Measurements from ENCODE around the gene RGS7BP.

The RGS7BP gene

GRCh38 chr5:64505769-64506566, at the start of gene RGS7BP:
TSS of gene RGS7BP (plus strand) at chr5:64506015. CDS start at chr5:64506625, 610 bp downstream.
- no peak for FAIRE-seq
- no peak for DNase-seq (ENCODE audit: insufficient read length, low spot score)

GRCh38 chr5:64457846-64458245, 48.0 kb upstream of the RGS7BP start:
- no peak for FAIRE-seq
- no peak for DNase-seq (ENCODE audit: insufficient read length, low spot score)

- DNase-seq (ENCODE audit: insufficient read length, low spot score) (no peak), FAIRE-seq (no peak)
These were observed 46.9 kb upstream of the RGS7BP start for GRCh38 chr5:64458948-64459347.

DNA sequence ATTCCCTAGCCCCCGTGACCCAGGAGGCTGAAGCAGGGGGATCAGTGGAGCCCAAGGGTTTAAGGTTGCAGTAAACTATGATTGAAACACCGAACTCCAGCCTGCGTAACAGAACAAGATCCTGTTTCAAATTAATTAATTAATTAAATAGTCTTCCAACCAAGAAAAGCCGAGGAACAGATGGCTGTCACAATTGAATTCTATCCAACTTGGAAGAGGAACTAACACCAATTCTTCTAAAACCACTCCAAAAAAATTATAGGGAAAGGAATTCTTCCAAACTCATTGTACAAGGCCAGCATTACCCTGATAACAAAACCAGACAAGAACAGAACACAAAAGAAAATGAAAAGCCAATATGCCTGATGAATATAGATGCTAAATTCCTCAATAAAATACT, 43.4 kb upstream of the RGS7BP start:
- DNase-seq (ENCODE audit: insufficient read length, low spot score): no peak

GRCh38 chr5:64486163-64486562, 19.7 kb upstream of the RGS7BP start:
- DNase-seq (ENCODE audit: insufficient read length, low spot score): no peak

More for the DNA sequence above, 43.4 kb upstream of the RGS7BP start:
- FAIRE-seq: no peak

GRCh38 chr5:64487283-64487682, 18.5 kb upstream of the RGS7BP start:
- FAIRE-seq: no peak
- DNase-seq (ENCODE audit: insufficient read length, low spot score): no peak

More at GRCh38 chr5:64486163-64486562, 19.7 kb upstream of the RGS7BP start:
- no peak for FAIRE-seq

- DNase-seq (ENCODE audit: insufficient read length, low spot score) (no peak), FAIRE-seq (no peak)
These were observed 16.0 kb upstream of the RGS7BP start for GRCh38 chr5:64489857-64490256.

DNA sequence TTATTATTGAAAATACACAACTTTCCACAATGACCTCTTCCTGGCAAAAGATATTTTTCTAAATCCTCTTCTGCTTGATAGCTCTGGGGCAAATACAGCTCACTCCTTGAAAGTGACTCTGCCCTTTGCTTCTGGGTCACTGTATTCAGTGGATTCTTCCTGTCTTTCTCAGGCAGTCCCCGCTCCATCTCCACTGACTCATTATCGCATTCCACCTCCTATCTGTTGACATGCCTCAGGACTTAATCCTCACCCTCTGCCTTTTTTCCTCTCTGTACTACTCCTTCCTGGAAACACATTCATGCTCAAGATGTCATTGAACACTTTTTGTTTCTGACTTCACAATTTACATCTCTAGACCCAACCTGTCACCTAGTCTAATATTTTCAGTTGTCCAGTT, 8.4 kb upstream of the RGS7BP start:
- FAIRE-seq (no peak), DNase-seq (ENCODE audit: insufficient read length, low spot score) (no peak)

DNA sequence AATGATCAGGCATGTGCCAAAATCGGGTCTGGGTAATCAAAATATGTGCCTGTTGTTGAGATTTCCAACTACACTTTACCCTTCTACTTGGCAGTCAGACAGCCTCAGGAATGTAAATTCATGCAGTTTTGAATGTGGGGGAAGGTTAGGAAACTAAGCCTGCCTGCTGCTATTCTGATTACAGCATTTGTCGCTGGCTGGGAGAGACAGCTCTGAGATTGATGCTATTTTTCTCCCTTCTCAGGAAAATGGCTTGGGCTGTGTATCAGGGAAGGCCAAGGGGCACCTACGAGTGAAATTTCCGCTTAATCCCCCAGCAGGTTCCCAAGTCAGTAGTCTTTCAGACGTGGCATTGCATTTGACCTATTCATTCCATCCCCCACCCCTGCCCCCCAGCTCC, 3.6 kb upstream of the RGS7BP start:
- DNase-seq (ENCODE audit: insufficient read length, low spot score) (no peak), FAIRE-seq (no peak)

DNA sequence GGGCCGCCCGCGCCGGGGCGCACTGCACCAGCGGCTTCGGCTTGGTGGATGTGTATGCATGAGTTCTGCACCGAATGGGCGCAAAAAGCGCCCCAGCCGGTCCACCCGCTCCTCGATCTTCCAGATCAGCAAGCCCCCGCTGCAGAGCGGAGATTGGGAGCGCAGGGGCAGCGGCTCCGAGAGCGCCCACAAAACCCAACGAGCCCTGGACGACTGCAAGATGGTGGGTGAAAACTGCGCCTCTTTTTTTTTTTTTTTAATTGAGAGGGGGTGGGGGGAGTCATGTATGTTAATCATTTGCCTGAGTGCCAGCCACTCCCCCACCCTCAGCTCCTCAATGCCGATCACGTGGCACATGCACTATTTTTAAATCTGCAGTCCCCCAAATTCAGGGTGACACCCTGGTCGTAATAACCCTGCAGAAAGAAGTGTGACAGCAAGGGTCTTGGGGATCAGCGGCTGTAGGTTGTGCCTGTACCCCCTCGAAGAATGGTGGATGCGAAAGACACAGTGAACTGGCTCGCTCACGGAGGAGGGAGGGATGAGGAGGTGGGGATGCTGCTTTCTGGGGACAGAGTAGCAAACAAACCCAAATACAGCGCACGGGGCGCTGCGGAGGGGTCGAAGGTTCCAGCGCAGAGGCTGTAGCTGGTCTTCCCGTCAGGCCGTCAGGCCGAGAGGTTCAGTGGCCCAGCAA, 900 bp downstream of the RGS7BP start:
- no peak for DNase-seq (ENCODE audit: insufficient read length, low spot score)
- FAIRE-seq: no peak

GRCh38 chr5:64507264-64507605, 1.4 kb downstream of the RGS7BP start:
- DNase-seq (ENCODE audit: insufficient read length, low spot score) (no peak), FAIRE-seq (no peak)

DNA sequence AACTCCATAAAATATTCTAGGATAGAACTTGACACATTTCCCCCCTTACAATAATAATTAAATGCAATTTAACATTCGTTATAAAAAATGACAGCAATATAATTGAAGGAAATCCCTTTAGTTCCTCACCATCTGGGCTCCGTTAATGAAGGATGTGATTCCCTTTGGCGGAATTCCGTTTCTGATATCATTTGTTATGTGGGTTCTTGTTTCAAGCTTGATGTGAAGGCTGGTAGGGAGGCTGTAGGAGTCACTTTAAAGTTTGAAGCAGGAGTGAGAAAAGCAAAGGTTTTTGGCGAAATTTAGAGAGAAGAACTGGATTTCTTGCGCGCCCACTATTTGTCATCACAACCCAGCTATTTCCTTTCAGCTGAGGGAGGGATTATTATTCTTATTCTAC, 4.0 kb downstream of the RGS7BP start:
- DNase-seq (ENCODE audit: insufficient read length, low spot score) (no peak), FAIRE-seq (no peak)

GRCh38 chr5:64513492-64513891, 7.7 kb downstream of the RGS7BP start:
- FAIRE-seq: no peak
- DNase-seq (ENCODE audit: insufficient read length, low spot score): no peak

GRCh38 chr5:64514612-64515011, 8.8 kb downstream of the RGS7BP start:
- FAIRE-seq: no peak

GRCh38 chr5:64516216-64516615, 10.4 kb downstream of the RGS7BP start:
- DNase-seq (ENCODE audit: insufficient read length, low spot score) (no peak), FAIRE-seq (no peak)

More at GRCh38 chr5:64514612-64515011, 8.8 kb downstream of the RGS7BP start:
- DNase-seq (ENCODE audit: insufficient read length, low spot score): no peak

- FAIRE-seq: no peak
These were observed 13.0 kb downstream of the RGS7BP start for GRCh38 chr5:64518793-64519192.

GRCh38 chr5:64519263-64519662, 13.4 kb downstream of the RGS7BP start:
- FAIRE-seq (no peak), DNase-seq (ENCODE audit: insufficient read length, low spot score) (no peak)

More at GRCh38 chr5:64518793-64519192, 13.0 kb downstream of the RGS7BP start:
- no peak for DNase-seq (ENCODE audit: insufficient read length, low spot score)

DNA sequence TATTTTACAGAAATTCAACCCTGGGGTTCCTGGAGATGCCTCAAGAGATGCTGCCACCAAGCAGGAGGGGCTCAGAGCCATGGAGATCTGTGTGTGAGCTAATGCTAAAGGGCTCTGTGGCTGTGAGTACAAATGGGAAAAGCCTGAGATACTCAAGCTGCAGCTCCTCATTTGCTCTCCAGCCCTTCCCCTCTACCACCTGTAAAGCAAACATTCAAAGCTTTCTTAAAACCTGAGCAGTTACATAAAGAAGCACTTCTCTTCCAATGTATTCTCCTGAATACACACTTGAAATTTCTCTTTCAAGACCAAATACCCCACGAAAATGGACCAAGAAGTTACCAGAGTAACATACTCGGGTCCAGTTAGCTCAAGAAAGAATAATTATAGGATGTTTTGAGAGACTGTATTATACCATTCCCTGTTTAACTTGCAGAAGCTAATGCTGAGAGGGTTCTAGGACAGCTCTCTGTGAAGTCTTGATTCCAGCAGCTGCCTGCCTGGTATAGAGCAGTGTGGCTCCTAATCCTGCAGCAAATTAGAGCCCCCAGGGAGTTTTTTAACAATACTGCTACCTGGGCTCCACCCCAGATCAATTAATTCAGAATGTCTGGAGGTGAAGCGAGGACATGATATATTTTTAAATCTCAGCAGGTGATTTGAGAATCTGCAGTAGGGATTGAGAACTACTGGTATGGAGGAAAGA, 21.1 kb downstream of the RGS7BP start:
- FAIRE-seq: no peak
- DNase-seq (ENCODE audit: insufficient read length, low spot score): no peak

DNA sequence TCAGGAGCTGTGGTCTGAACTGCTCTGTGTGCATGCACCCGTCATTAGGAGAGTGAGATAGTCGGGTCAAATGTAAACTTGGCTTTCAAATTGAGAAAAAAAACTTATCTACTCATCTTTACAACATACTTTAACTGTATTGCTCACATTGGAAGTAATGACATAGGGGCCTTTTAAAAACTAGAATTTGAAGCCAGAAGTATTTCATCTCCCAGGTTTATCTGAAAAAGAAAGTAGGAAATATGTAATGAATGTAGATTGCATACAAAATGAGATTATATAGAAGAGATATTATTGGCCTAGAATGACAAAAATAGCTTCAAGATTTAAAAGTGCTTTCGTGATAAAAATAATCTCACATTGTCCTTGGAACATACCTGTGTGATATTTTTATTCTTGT, 24.3 kb downstream of the RGS7BP start:
- FAIRE-seq: no peak
- DNase-seq (ENCODE audit: insufficient read length, low spot score): no peak

DNA sequence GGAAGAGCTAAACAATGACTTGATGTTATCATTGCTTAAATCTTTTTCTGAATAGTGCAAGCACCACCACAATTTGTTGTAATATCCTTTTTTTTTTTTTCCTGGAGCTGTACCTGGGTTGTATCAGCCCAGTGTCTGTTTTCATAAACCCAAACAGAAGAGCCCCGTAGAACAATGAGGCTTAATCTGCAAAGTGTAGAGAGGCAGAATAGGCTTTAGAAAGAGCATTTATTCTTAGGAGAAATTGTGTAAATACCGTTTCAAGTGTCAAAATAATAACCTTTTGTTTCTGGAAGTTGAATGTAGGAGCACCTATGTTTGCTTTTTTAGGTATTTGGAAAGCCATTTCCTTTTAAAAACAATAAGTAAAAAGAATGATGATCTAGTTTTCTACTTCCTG, 26.4 kb downstream of the RGS7BP start:
- FAIRE-seq: no peak
- no peak for DNase-seq (ENCODE audit: insufficient read length, low spot score)

DNA sequence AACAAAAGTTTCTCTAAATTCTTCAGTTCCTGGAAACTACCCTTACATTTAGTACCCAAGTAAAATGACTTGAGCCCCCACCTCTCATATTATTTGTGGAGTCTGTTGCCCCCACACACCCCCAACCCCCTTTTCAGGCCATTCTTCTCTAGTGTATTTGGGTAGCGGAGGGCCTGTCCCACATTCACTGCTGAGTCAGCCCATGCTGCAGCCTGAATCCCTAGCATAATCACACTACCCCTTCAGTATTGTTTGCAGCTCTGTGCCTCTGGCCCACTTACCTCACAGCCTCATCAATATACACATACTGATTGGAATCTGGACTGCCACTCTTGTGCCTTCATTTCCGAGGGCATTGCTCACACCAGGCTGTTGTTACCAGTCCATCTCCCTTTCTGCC, 26.8 kb downstream of the RGS7BP start:
- no peak for DNase-seq (ENCODE audit: insufficient read length, low spot score)
- no peak for FAIRE-seq

DNA sequence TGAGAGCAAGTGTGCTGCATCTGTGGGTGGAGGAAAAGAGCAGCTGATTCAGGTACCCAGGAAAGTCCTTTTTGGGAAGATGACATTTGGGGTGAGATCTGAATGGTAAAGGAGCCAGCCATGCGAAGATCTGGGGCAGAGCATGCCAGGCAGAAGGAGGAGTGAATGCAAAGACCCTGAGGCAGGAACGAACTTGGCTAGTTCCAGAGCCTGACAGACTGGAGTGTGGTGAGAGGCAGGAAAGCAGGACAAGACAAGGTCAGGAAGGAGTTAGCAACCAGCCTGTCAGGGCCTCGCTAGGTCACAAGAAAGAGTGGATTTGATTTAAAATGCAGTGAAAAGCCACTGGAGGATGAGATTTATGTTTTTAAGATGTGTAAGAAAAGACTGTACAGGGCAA, 28.2 kb downstream of the RGS7BP start:
- FAIRE-seq: no peak
- no peak for DNase-seq (ENCODE audit: insufficient read length, low spot score)

All from GM19239 (cell line).